K562 (cell line): ENCODE results near the gene CDKN2C. TPM values are rescaled to one million over a fixed set of nuclear protein-coding genes. Genes with fewer than 3 reads are reported as not detected.

Experiments used
- CHD4 ChIP-seq: fragments of 200-600 bp; sonication (generic); IDR thresholded peaks from 3 replicates; pipeline ENCODE4 v1.6.1; 2012; ENCODE audit warnings: low read depth, mild to moderate bottlenecking, mixed read lengths, low read length, inconsistent platforms; ENCODE audit not compliant: insufficient read depth, insufficient replicate concordance, poor library complexity, severe bottlenecking
- CXXC5 ChIP-seq: fragments of 250-450 bp; sonication (Bioruptor Pico); IDR thresholded peaks from 2 replicates; pipeline ENCODE4 v1.8.0; 2022; ENCODE audit warnings: inconsistent platforms, mild to moderate bottlenecking, moderate library complexity
- MAZ ChIP-seq, 2 experiments: fragments of 450-650 bp in 1 of 2; sonication (generic) in 1 of 2; formaldehyde crosslinking; IDR thresholded peaks in 1 of 2; conservative IDR thresholded peaks in 1 of 2; 2 replicates each; pipeline versions ENCODE4 v1.4.0 to v1.5.0; 2020; ENCODE audit warnings: mild to moderate bottlenecking in 1 of 2, missing genetic modification reagents in 1 of 2
- MCM2 ChIP-seq: fragments of 450-650 bp; IDR thresholded peaks from 2 replicates; pipeline ENCODE4 v1.6.1; 2017; ENCODE audit warnings: low read depth, mild to moderate bottlenecking
- NFE2L1 ChIP-seq: fragments of 450-650 bp; IDR thresholded peaks from 2 replicates; pipeline ENCODE4 v1.6.1; 2016; ENCODE audit warnings: missing genetic modification characterization, low read depth, mild to moderate bottlenecking, missing compliant biosample characterization, moderate library complexity, borderline replicate concordance
- PRDM10 ChIP-seq: fragments of 450-650 bp; IDR thresholded peaks from 2 replicates; pipeline ENCODE4 v1.6.1; 2018; ENCODE audit not compliant: partially characterized antibody
- SAP30 ChIP-seq: fragments of 200-600 bp; sonication (generic); IDR thresholded peaks from 2 replicates; pipeline ENCODE4 v1.6.1; 2012; ENCODE audit warnings: borderline replicate concordance, low read depth, mild to moderate bottlenecking, moderate library complexity, low read length, control low read depth, inconsistent platforms; ENCODE audit not compliant: insufficient read depth, poor library complexity, severe bottlenecking
- SMAD2 ChIP-seq: fragments of 150-350 bp; IDR thresholded peaks from 2 replicates; pipeline ENCODE4 v1.6.1; 2014; ENCODE audit warnings: low read depth, mild to moderate bottlenecking, low read length
- SUPT5H ChIP-seq: fragments of 450-650 bp; IDR thresholded peaks from 2 replicates; pipeline ENCODE4 v1.6.1; 2016
- TAF9B ChIP-seq: fragments of 450-650 bp; IDR thresholded peaks from 2 replicates; pipeline ENCODE4 v1.6.1; 2018; ENCODE audit warnings: mild to moderate bottlenecking; ENCODE audit not compliant: partially characterized antibody
- TARDBP ChIP-seq: fragments of 450-650 bp; IDR thresholded peaks from 2 replicates; pipeline ENCODE4 v1.6.1; 2016
- TRIM24 ChIP-seq, 2 experiments: fragments of 450-650 bp; IDR thresholded peaks; 2 replicates each; pipeline ENCODE4 v1.6.1; 2016
- YBX1 ChIP-seq: fragments of 450-650 bp; IDR thresholded peaks from 2 replicates; pipeline ENCODE4 v1.7.1; 2016; ENCODE audit warnings: mild to moderate bottlenecking
- ZFP91 ChIP-seq: sonication (generic); formaldehyde crosslinking; IDR thresholded peaks from 2 replicates; pipeline ENCODE4 v1.8.0; 2022; ENCODE audit warnings: mild to moderate bottlenecking, missing genetic modification reagents
- ZNF133 ChIP-seq: fragments of 250-450 bp; sonication (Bioruptor Pico); IDR thresholded peaks from 2 replicates; pipeline ENCODE4 v1.4.0; 2020; ENCODE audit warnings: mild to moderate bottlenecking
- polyA plus RNA-seq, 8 experiments: library from polyadenylated mRNA; depleted of rRNA in 4 of 8; stranded (reverse) in 5 of 8; unstranded in 3 of 8; fragments of >200 nt; fragmentation: Nextera tagmentation in 2 of 8; fragmentation: Illumina TruSeq in 1 of 8; extraction: Ambion mirVana in 2 of 8; extraction: Trizol in 1 of 8; gene quantifications; 2 replicates each; pipeline versions ENCODE4 v1.2.1 to v1.2.3, GENCODE V29; 2011 to 2014; ENCODE audit warnings: inconsistent platforms in 1 of 8, missing spikeins in 1 of 8
- total RNA-seq, 7 experiments: library from RNA; depleted of rRNA in 6 of 7; stranded (reverse); fragments of >200 nt in 6 of 7; fragmentation: Illumina TruSeq in 2 of 7; extraction: Trizol in 2 of 7; gene quantifications; 2 replicates each; pipeline versions ENCODE4 v1.2.1 to v1.2.3, GENCODE V29; 2011 to 2021; ENCODE audit warnings: low replicate concordance in 1 of 7
- TF ChIP-seq, protein P1 (sequence below): fragments of 200-400 bp; formaldehyde crosslinking; IDR thresholded peaks from 2 replicates; pipeline ENCODE4 v1.6.1; 2017; ENCODE audit warnings: mild to moderate bottlenecking, low read depth, low read length, moderate library complexity
- TF ChIP-seq, protein P2 (sequence below): sonication (generic); formaldehyde crosslinking; IDR thresholded peaks from 2 replicates; pipeline ENCODE4 v1.5.0; 2020; ENCODE audit warnings: missing genetic modification reagents

Gene CDKN2C
- total and polyA plus RNA-seq, 9 of the 15 experiments (the other 6 are each of a cell fraction or from before 2014, with no cell fraction given): 11.9 to 74.3 (median 45.9) TPM

- TF ChIP-seq PRDM10 (peak; percentile 3), SMAD2 (no peak), NFE2L1 (no peak), SUPT5H (no peak; the same call in 1 of the 2 replicates), CXXC5 (CRISPR knock-in tag) (peak; percentile 21; the same call in 1 of the 2 replicates), CHD4 (no peak), YBX1 (no peak), MCM2 (no peak), SAP30 (peak; percentile 67), ZNF133 (CRISPR knock-in tag) (no peak), TRIM24 (IDR thresholded peaks at IDR 0.05) (no peak), TAF9B (peak; percentile 73), ZFP91 (peak; percentile 60; the same call in 1 of the 2 replicates), MAZ (CRISPR knock-in tag; conservative IDR thresholded peaks at IDR 0.05 in 1 of 2, IDR thresholded peaks at IDR 0.05 in 1 of 2) (no peak; a peak in 1 of 4 replicates), TARDBP (no peak)
- TF ChIP-seq, protein P1, sequence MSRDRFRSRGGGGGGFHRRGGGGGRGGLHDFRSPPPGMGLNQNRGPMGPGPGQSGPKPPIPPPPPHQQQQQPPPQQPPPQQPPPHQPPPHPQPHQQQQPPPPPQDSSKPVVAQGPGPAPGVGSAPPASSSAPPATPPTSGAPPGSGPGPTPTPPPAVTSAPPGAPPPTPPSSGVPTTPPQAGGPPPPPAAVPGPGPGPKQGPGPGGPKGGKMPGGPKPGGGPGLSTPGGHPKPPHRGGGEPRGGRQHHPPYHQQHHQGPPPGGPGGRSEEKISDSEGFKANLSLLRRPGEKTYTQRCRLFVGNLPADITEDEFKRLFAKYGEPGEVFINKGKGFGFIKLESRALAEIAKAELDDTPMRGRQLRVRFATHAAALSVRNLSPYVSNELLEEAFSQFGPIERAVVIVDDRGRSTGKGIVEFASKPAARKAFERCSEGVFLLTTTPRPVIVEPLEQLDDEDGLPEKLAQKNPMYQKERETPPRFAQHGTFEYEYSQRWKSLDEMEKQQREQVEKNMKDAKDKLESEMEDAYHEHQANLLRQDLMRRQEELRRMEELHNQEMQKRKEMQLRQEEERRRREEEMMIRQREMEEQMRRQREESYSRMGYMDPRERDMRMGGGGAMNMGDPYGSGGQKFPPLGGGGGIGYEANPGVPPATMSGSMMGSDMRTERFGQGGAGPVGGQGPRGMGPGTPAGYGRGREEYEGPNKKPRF: no peak
- TF ChIP-seq, protein P2, sequence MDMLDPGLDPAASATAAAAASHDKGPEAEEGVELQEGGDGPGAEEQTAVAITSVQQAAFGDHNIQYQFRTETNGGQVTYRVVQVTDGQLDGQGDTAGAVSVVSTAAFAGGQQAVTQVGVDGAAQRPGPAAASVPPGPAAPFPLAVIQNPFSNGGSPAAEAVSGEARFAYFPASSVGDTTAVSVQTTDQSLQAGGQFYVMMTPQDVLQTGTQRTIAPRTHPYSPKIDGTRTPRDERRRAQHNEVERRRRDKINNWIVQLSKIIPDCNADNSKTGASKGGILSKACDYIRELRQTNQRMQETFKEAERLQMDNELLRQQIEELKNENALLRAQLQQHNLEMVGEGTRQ (CRISPR knock-in tag): no peak
These were observed 1.0 kb upstream of the CDKN2C start (continued) for GRCh38 chr1:50968821-50969610.
